H9 (cell line): ENCODE measurements around the gene IL17REL. TPM values are rescaled to one million over a fixed set of nuclear protein-coding genes. Genes with fewer than 3 reads are reported as not detected.

Experiments used
- DNase-seq: peaks from one replicate; pipeline ENCODE4 v3.0.0-alpha.2; 2017
- H2AFZ ChIP-seq: one replicate; pipeline ENCODE4 v1.6.1; 2013; ENCODE audit warnings: mild to moderate bottlenecking, low read length, control low read depth, moderate library complexity
- H2AK5ac ChIP-seq: 2 replicates; pipeline ENCODE4 v1.6.1; 2013; ENCODE audit warnings: low read length, control low read depth, mixed read lengths; ENCODE audit not compliant: insufficient read length
- H2BK120ac ChIP-seq: one replicate; pipeline ENCODE4 v1.6.1; 2013; ENCODE audit warnings: low read depth, mild to moderate bottlenecking, low read length, control low read depth, inconsistent platforms; ENCODE audit not compliant: poor library complexity, severe bottlenecking
- H2BK12ac ChIP-seq: 2 replicates; pipeline ENCODE4 v1.6.1; 2013; ENCODE audit warnings: low read length, control low read depth, mixed read lengths, low read depth; ENCODE audit not compliant: insufficient read length
- H2BK15ac ChIP-seq: 2 replicates; pipeline ENCODE4 v1.6.1; 2013; ENCODE audit warnings: low read depth, low read length, control low read depth
- H2BK20ac ChIP-seq: one replicate; pipeline ENCODE4 v1.6.1; 2013; ENCODE audit warnings: low read depth, mild to moderate bottlenecking, low read length, control low read depth, inconsistent platforms; ENCODE audit not compliant: poor library complexity, severe bottlenecking
- H2BK5ac ChIP-seq: 2 replicates; pipeline ENCODE4 v1.6.1; 2013; ENCODE audit warnings: low read length, control low read depth, mixed read lengths; ENCODE audit not compliant: insufficient read length
- H3K14ac ChIP-seq: 2 replicates; pipeline ENCODE4 v1.6.1; 2013; ENCODE audit warnings: low read length, control low read depth; ENCODE audit not compliant: insufficient read depth
- H3K18ac ChIP-seq: 2 replicates; pipeline ENCODE4 v1.6.1; 2013; ENCODE audit warnings: low read depth, mild to moderate bottlenecking, mixed read lengths, low read length, control low read depth; ENCODE audit not compliant: insufficient read length
- H3K23ac ChIP-seq: 2 replicates; pipeline ENCODE4 v1.6.1; 2013; ENCODE audit warnings: low read length, control low read depth, mixed read lengths, low read depth; ENCODE audit not compliant: insufficient read length
- H3K23me2 ChIP-seq: 2 replicates; pipeline ENCODE4 v1.6.1; 2013; ENCODE audit warnings: low read depth, mild to moderate bottlenecking, mixed read lengths, low read length, control low read depth; ENCODE audit not compliant: insufficient read length, poor library complexity, severe bottlenecking
- H3K27ac ChIP-seq: 2 replicates; pipeline ENCODE4 v1.5.1; 2013; ENCODE audit warnings: low read length, control low read depth, mixed read lengths, low read depth; ENCODE audit not compliant: insufficient read length
- H3K27me3 ChIP-seq: 2 replicates; pipeline ENCODE4 v1.6.1; 2013; ENCODE audit warnings: low read length, control low read depth, inconsistent platforms; ENCODE audit not compliant: insufficient read depth
- H3K4ac ChIP-seq: 2 replicates; pipeline ENCODE4 v1.6.1; 2013; ENCODE audit warnings: low read depth, mild to moderate bottlenecking, control low read depth, inconsistent platforms, low read length, moderate library complexity
- H3K4me1 ChIP-seq: 2 replicates; pipeline ENCODE4 v1.6.1; 2013; ENCODE audit warnings: low read length, control low read depth, inconsistent platforms; ENCODE audit not compliant: insufficient read depth
- H3K4me2 ChIP-seq: 2 replicates; pipeline ENCODE4 v1.6.1; 2013; ENCODE audit warnings: low read length, control low read depth, mixed read lengths; ENCODE audit not compliant: insufficient read length, insufficient read depth
- H3K56ac ChIP-seq: 2 replicates; pipeline ENCODE4 v1.6.1; 2013; ENCODE audit warnings: low read depth, mild to moderate bottlenecking, mixed read lengths, low read length, control low read depth; ENCODE audit not compliant: insufficient read length
- H3K79me1 ChIP-seq: 2 replicates; pipeline ENCODE4 v1.6.1; 2013; ENCODE audit warnings: low read depth, mild to moderate bottlenecking, moderate library complexity, low read length, control low read depth, inconsistent platforms; ENCODE audit not compliant: insufficient read depth, poor library complexity, severe bottlenecking
- H3K79me2 ChIP-seq: 2 replicates; pipeline ENCODE4 v1.6.1; 2013; ENCODE audit warnings: low read length, control low read depth, inconsistent platforms; ENCODE audit not compliant: insufficient read depth
- H3K9ac ChIP-seq: 2 replicates; pipeline ENCODE4 v1.6.1; 2013; ENCODE audit warnings: low read length, control low read depth, mixed read lengths; ENCODE audit not compliant: insufficient read length; ENCODE audit errors: extremely low read depth
- H3K9me3 ChIP-seq: one replicate; pipeline ENCODE4 v1.6.1; 2013; ENCODE audit warnings: low read depth, low read length, inconsistent platforms; ENCODE audit not compliant: control insufficient read depth
- H3T11ph ChIP-seq: one replicate; pipeline ENCODE4 v1.6.1; 2013; ENCODE audit warnings: mild to moderate bottlenecking, low read length, control low read depth, inconsistent platforms
- H4K20me1 ChIP-seq: one replicate; pipeline ENCODE4 v1.6.1; 2013; ENCODE audit not compliant: control insufficient read depth, insufficient read length, insufficient read depth
- H4K5ac ChIP-seq: 2 replicates; pipeline ENCODE4 v1.6.1; 2013; ENCODE audit warnings: low read depth, mild to moderate bottlenecking, mixed read lengths, low read length, control low read depth; ENCODE audit not compliant: insufficient read length
- H4K8ac ChIP-seq: replicated peaks from 2 replicates; pipeline ENCODE4 v1.6.1; 2013; ENCODE audit warnings: low read length, control low read depth, mixed read lengths, low read depth; ENCODE audit not compliant: insufficient read length
- H4K91ac ChIP-seq: 2 replicates; pipeline ENCODE4 v1.6.1; 2013; ENCODE audit warnings: low read depth, mild to moderate bottlenecking, moderate library complexity, mixed read lengths, low read length, control low read depth; ENCODE audit not compliant: insufficient read length
- H3K27ac Mint-ChIP-seq, 3 experiments: 2 replicates in 2 of 3; 3 replicates in 1 of 3; pipeline ENCODE4 v1.8.0; 2020 to 2021; ENCODE audit warnings: mixed read lengths in 3 of 3, mild to moderate bottlenecking in 1 of 3, moderate library complexity in 1 of 3
- H3K27me3 Mint-ChIP-seq: 2 replicates; pipeline ENCODE4 v1.8.0; 2021; ENCODE audit warnings: low read depth, mild to moderate bottlenecking, moderate library complexity, mixed read lengths
- H3K36me3 Mint-ChIP-seq, 3 experiments: 2 replicates in 2 of 3; 3 replicates in 1 of 3; pipeline ENCODE4 v1.8.0; 2020 to 2021; ENCODE audit warnings: low read depth in 3 of 3, mixed read lengths in 3 of 3; ENCODE audit not compliant: insufficient read depth in 1 of 3
- H3K4me1 Mint-ChIP-seq, 2 experiments: 2 replicates each; pipeline ENCODE4 v1.8.0; 2020; ENCODE audit warnings: mixed read lengths in 2 of 2
- H3K4me3 Mint-ChIP-seq, 2 experiments: 2 replicates in 1 of 2; 3 replicates in 1 of 2; pipeline ENCODE4 v1.8.0; 2020 to 2021; ENCODE audit warnings: mild to moderate bottlenecking in 2 of 2, mixed read lengths in 2 of 2, moderate library complexity in 1 of 2
- H3K9me3 Mint-ChIP-seq, 2 experiments: 2 replicates in 1 of 2; 3 replicates in 1 of 2; pipeline ENCODE4 v1.8.0; 2020; ENCODE audit warnings: mild to moderate bottlenecking in 2 of 2, mixed read lengths in 2 of 2, moderate library complexity in 1 of 2
- WGBS: extraction: QIAGEN DNeasy Blood & Tissue Kit; methylation state at CpG from one replicate; pipeline ENCODE4 v1.1.7; 2013; ENCODE audit warnings: missing lambda C conversion rate, low lambda C conversion rate, mixed read lengths; ENCODE audit not compliant: insufficient read length; ENCODE audit errors: extremely low coverage; 5-methylcytosine and 5-hydroxymethylcytosine counted together
- total RNA-seq: library from RNA; stranded (reverse); gene quantifications from 2 replicates; pipeline ENCODE4 v1.2.1, GENCODE V29; 2021
- TF ChIP-seq, protein P1 (sequence below): fragments of 200-600 bp; sonication (generic); conservative IDR thresholded peaks from 3 replicates; pipeline ENCODE4 v1.8.0; 2021; ENCODE audit warnings: antibody characterized with exemption, mild to moderate bottlenecking

Gene IL17REL
- total RNA-seq, 1 experiment from 2014 or later: 0.20 TPM

GRCh38 chr22:49954991-49955580, 57.5 kb downstream of the IL17REL start:
- Histone ChIP-seq H3T11ph (no peak overlapping the region), H3K27ac (no peak overlapping the region), H2AFZ (no peak overlapping the region), H3K4me2 (no peak overlapping the region), H3K27me3 (no peaks in the 10 kb centered on the region), H3K79me1 (no peaks in the 10 kb centered on the region), H3K23ac (no peak overlapping the region), H4K20me1 (no peaks in the 10 kb centered on the region), H2BK120ac (no peak overlapping the region), H2BK20ac (no peak overlapping the region), H2BK5ac (no peak overlapping the region), H3K9me3 (no peaks in the 10 kb centered on the region), H3K9ac (no peak overlapping the region), H3K4me1 (no peaks in the 10 kb centered on the region), H4K5ac (no peak overlapping the region), H3K56ac (no peak overlapping the region), H4K8ac (no peak overlapping the region), H3K14ac (no peak overlapping the region), H3K79me2 (no peaks in the 10 kb centered on the region), H3K4ac (no peak overlapping the region), H4K91ac (no peak overlapping the region), H2BK15ac (no peak overlapping the region), H3K23me2 (no peaks in the 10 kb centered on the region), H2AK5ac (no peak overlapping the region), H3K18ac (no peak overlapping the region), H2BK12ac (no peak overlapping the region)
- H3K9me3 Mint-ChIP-seq: no peaks in the 10 kb centered on the region
- H3K27ac Mint-ChIP-seq: no peak overlapping the region; a peak in 2 of 7 replicates
- TF ChIP-seq, protein P1, sequence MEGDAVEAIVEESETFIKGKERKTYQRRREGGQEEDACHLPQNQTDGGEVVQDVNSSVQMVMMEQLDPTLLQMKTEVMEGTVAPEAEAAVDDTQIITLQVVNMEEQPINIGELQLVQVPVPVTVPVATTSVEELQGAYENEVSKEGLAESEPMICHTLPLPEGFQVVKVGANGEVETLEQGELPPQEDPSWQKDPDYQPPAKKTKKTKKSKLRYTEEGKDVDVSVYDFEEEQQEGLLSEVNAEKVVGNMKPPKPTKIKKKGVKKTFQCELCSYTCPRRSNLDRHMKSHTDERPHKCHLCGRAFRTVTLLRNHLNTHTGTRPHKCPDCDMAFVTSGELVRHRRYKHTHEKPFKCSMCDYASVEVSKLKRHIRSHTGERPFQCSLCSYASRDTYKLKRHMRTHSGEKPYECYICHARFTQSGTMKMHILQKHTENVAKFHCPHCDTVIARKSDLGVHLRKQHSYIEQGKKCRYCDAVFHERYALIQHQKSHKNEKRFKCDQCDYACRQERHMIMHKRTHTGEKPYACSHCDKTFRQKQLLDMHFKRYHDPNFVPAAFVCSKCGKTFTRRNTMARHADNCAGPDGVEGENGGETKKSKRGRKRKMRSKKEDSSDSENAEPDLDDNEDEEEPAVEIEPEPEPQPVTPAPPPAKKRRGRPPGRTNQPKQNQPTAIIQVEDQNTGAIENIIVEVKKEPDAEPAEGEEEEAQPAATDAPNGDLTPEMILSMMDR: no peak
- H3K4me1 Mint-ChIP-seq: peaks cover 0 to 13% of the 10 kb centered on the region in 2 experiments; a peak in 3 of 4 replicates
- no peak for DNase-seq
- peaks cover 4% of the 10 kb centered on the region for H3K27me3 Mint-ChIP-seq
- no CpG with 5 or more reads among the region's 15 CpGs for WGBS
- no peak overlapping the region for H3K4me3 Mint-ChIP-seq
- H3K36me3 Mint-ChIP-seq: no peaks in the 10 kb centered on the region; a peak in 1 of 7 replicates
